H1 (cell line): Measurements from ENCODE around the gene FAM228A. TPM values are rescaled to one million over a fixed set of nuclear protein-coding genes. Genes with fewer than 3 reads are reported as not detected.

Source experiments
- CTCF ChIA-PET: fragments of 300-600 bp; sonication (Branson Sonifier 250); formaldehyde crosslinking; loops from one replicate; lab custom pipeline; 2021; ENCODE audit not compliant: partially characterized antibody; lab: Charles Lee
- POLR2A ChIA-PET: fragments of 300-600 bp; sonication (Branson Sonifier 250); formaldehyde crosslinking; loops from one replicate; lab custom pipeline; 2021; ENCODE audit warnings: inconsistent platforms; ENCODE audit not compliant: partially characterized antibody; lab: Charles Lee
- DNase-seq, 2 experiments: peaks; one replicate each; pipeline versions ENCODE4 v3.0.0 to v3.0.0-alpha.2; 2010 to 2022; ENCODE audit warnings: low spot score in 2 of 2, low read depth in 1 of 2, mixed read lengths in 1 of 2
- FAIRE-seq: peaks from 2 replicates; lab custom pipeline; 2011; peaks lifted over from hg19 to GRCh38; lab: Jason Lieb, UNC
- H2AFZ ChIP-seq: 2 replicates; pipeline ENCODE4 v1.8.1; 2012; ENCODE audit warnings: low read length, inconsistent platforms
- H2AK5ac ChIP-seq: 2 replicates; pipeline ENCODE4 v1.6.1; 2013; ENCODE audit warnings: low read depth, low read length
- H2BK120ac ChIP-seq: replicated peaks from 2 replicates; pipeline ENCODE3; 2013; ENCODE audit warnings: low read depth, low read length, inconsistent platforms
- H2BK12ac ChIP-seq: 2 replicates; pipeline ENCODE4 v1.6.1; 2013; ENCODE audit warnings: low read depth, low read length
- H2BK15ac ChIP-seq: 2 replicates; pipeline ENCODE4 v1.6.1; 2013; ENCODE audit warnings: low read length
- H2BK20ac ChIP-seq: 2 replicates; pipeline ENCODE4 v1.6.1; 2013; ENCODE audit warnings: low read length
- H2BK5ac ChIP-seq: 2 replicates; pipeline ENCODE4 v1.6.1; 2013; ENCODE audit warnings: low read depth, low read length
- H3K14ac ChIP-seq: 2 replicates; pipeline ENCODE4 v1.6.1; 2013; ENCODE audit warnings: inconsistent platforms; ENCODE audit not compliant: insufficient read length
- H3K18ac ChIP-seq: 2 replicates; pipeline ENCODE4 v1.6.1; 2013; ENCODE audit warnings: low read length; ENCODE audit errors: extremely low read depth
- H3K23ac ChIP-seq: 2 replicates; pipeline ENCODE4 v1.6.1; 2013; ENCODE audit warnings: inconsistent platforms; ENCODE audit not compliant: insufficient read length
- H3K23me2 ChIP-seq: 2 replicates; pipeline ENCODE4 v1.6.1; 2013; ENCODE audit warnings: low read depth, low read length
- H3K27ac ChIP-seq: 2 replicates; pipeline ENCODE4 v1.6.1; 2011; ENCODE audit warnings: low read depth, low read length, inconsistent platforms
- H3K27me3 ChIP-seq, 4 experiments: replicated peaks in 1 of 4; 1 replicate in 1 of 4; 2 replicates in 3 of 4; pipeline versions ENCODE4 v1.6.1 to v1.8.1; 2011 to 2013; ENCODE audit warnings: low read length in 3 of 4, mild to moderate bottlenecking in 3 of 4, inconsistent platforms in 2 of 4, mixed read lengths in 2 of 4, moderate library complexity in 1 of 4; ENCODE audit not compliant: control insufficient read depth in 3 of 4, insufficient read depth in 3 of 4; ENCODE audit errors: extremely low read depth in 1 of 4
- H3K36me3 ChIP-seq, 4 experiments: 2 replicates each; pipeline versions ENCODE4 v1.6.1 to v1.8.1; 2011 to 2013; ENCODE audit warnings: mild to moderate bottlenecking in 4 of 4, low read length in 3 of 4, moderate library complexity in 2 of 4, control low read depth in 1 of 4, inconsistent platforms in 1 of 4; ENCODE audit not compliant: insufficient read depth in 4 of 4, control insufficient read depth in 2 of 4
- H3K4ac ChIP-seq: replicated peaks from 2 replicates; pipeline ENCODE3; 2013; ENCODE audit warnings: low read length, low read depth, mixed read lengths, inconsistent platforms; ENCODE audit not compliant: insufficient read length
- H3K4me1 ChIP-seq, 4 experiments: replicated peaks in 1 of 4; 1 replicate in 1 of 4; 2 replicates in 3 of 4; pipeline versions ENCODE4 v1.6.1 to v1.8.1; 2011 to 2013; ENCODE audit warnings: low read length in 3 of 4, inconsistent platforms in 2 of 4, mixed read lengths in 1 of 4; ENCODE audit not compliant: insufficient read depth in 4 of 4, control insufficient read depth in 3 of 4
- H3K4me2 ChIP-seq, 2 experiments: 2 replicates each; pipeline versions ENCODE4 v1.6.1 to v1.8.1; 2011 to 2013; ENCODE audit warnings: low read depth in 2 of 2, low read length in 2 of 2, control low read depth in 1 of 2, inconsistent platforms in 1 of 2, mild to moderate bottlenecking in 1 of 2; ENCODE audit not compliant: insufficient read depth in 1 of 2
- H3K4me3 ChIP-seq, 4 experiments: fragments of 200-600, 300-600 bp in 1 of 4; sonication (generic), shearing (Covaris generic), sonication (Bioruptor Twin) in 1 of 4; 2 replicates each; pipeline versions ENCODE4 v1.5.1 to v1.8.1; 2011 to 2016; ENCODE audit warnings: low read length in 4 of 4, low read depth in 3 of 4, control low read depth in 2 of 4, inconsistent platforms in 2 of 4, mild to moderate bottlenecking in 2 of 4, mixed read lengths in 1 of 4, moderate library complexity in 1 of 4; ENCODE audit not compliant: insufficient read depth in 2 of 4; ENCODE audit errors: extremely low read depth in 1 of 4
- H3K56ac ChIP-seq: replicated peaks from 2 replicates; pipeline ENCODE3; 2013; ENCODE audit warnings: low read depth, mild to moderate bottlenecking, mixed read lengths, low read length, inconsistent platforms; ENCODE audit not compliant: insufficient read length
- H3K79me1 ChIP-seq: 2 replicates; pipeline ENCODE4 v1.6.1; 2013; ENCODE audit warnings: low read depth, low read length, control low read depth
- H3K79me2 ChIP-seq, 2 experiments: 2 replicates each; pipeline versions ENCODE4 v1.6.1 to v1.8.1; 2012 to 2013; ENCODE audit warnings: low read length in 2 of 2, mild to moderate bottlenecking in 2 of 2, inconsistent platforms in 1 of 2; ENCODE audit not compliant: insufficient read depth in 2 of 2, control insufficient read depth in 1 of 2
- H3K9ac ChIP-seq, 4 experiments: replicated peaks in 1 of 4; 1 replicate in 1 of 4; 2 replicates in 3 of 4; pipeline versions ENCODE4 v1.6.1 to v1.8.1; 2011 to 2013; ENCODE audit warnings: low read depth in 3 of 4, low read length in 3 of 4, control low read depth in 2 of 4, mild to moderate bottlenecking in 2 of 4, moderate library complexity in 2 of 4, inconsistent platforms in 1 of 4; ENCODE audit errors: extremely low read depth in 1 of 4
- H3K9me3 ChIP-seq, 2 experiments: 2 replicates each; pipeline versions ENCODE4 v1.6.1 to v1.8.1; 2012 to 2013; ENCODE audit warnings: mild to moderate bottlenecking in 2 of 2, moderate library complexity in 2 of 2, control low read depth in 1 of 2, inconsistent platforms in 1 of 2, low read depth in 1 of 2, low read length in 1 of 2, mixed read lengths in 1 of 2; ENCODE audit not compliant: insufficient read depth in 2 of 2
- H4K20me1 ChIP-seq, 2 experiments: replicated peaks in 1 of 2; 2 replicates each; pipeline versions ENCODE3 to v1.8.1; 2011 to 2013; ENCODE audit warnings: inconsistent platforms in 2 of 2, low read length in 2 of 2, mild to moderate bottlenecking in 1 of 2; ENCODE audit not compliant: insufficient read depth in 2 of 2, control insufficient read depth in 1 of 2
- H4K5ac ChIP-seq: 2 replicates; pipeline ENCODE4 v1.6.1; 2013; ENCODE audit warnings: low read length, low read depth, mixed read lengths, inconsistent platforms; ENCODE audit not compliant: insufficient read length
- H4K8ac ChIP-seq: 2 replicates; pipeline ENCODE4 v1.8.0; 2013; ENCODE audit warnings: mild to moderate bottlenecking, moderate library complexity, low read length, inconsistent platforms; ENCODE audit not compliant: insufficient read depth; ENCODE audit errors: extremely low read depth
- H4K91ac ChIP-seq: replicated peaks from 2 replicates; pipeline ENCODE3; 2013; ENCODE audit warnings: low read length, mixed read lengths, inconsistent platforms; ENCODE audit not compliant: insufficient read length
- BCL11A ChIP-seq, 2 experiments: IDR thresholded peaks; one replicate each; pipeline ENCODE4 v1.6.1; 2011; ENCODE audit warnings: low read depth in 2 of 2, low read length in 2 of 2, mild to moderate bottlenecking in 2 of 2
- JUND ChIP-seq: IDR thresholded peaks from 2 replicates; pipeline ENCODE4 v1.6.1; 2011; ENCODE audit warnings: mild to moderate bottlenecking, improper control_type of control experiment, low read length
- MAX ChIP-seq: IDR thresholded peaks from 2 replicates; pipeline ENCODE4 v1.6.1; 2012; ENCODE audit warnings: inconsistent platforms
- TEAD4 ChIP-seq: IDR thresholded peaks from 2 replicates; pipeline ENCODE4 v1.6.1; 2012; ENCODE audit warnings: low read depth, low read length, inconsistent platforms, mixed read lengths
- ZNF274 ChIP-seq: IDR thresholded peaks from 2 replicates; pipeline ENCODE4 v1.7.0; 2012; ENCODE audit warnings: low read length, borderline replicate concordance; ENCODE audit errors: extremely low read depth
- WGBS, 2 experiments: shearing (Covaris generic) in 1 of 2; methylation state at CpG; one replicate each; pipeline versions ENCODE4 v1.1.6 to v1.1.7; 2013 to 2015; ENCODE audit warnings: low lambda C conversion rate in 2 of 2, mixed read lengths in 2 of 2, inconsistent platforms in 1 of 2, low coverage in 1 of 2, missing lambda C conversion rate in 1 of 2; ENCODE audit not compliant: insufficient replicate concordance in 2 of 2, insufficient coverage in 1 of 2, insufficient read length in 1 of 2; ENCODE audit errors: extremely low coverage in 1 of 2, missing lambda C conversion rate in 1 of 2; 5-methylcytosine and 5-hydroxymethylcytosine counted together
- polyA plus RNA-seq, 7 experiments: library from polyadenylated mRNA; depleted of rRNA in 3 of 7; stranded (reverse) in 5 of 7; unstranded in 2 of 7; fragments of >200 nt in 5 of 7; fragments of 200-250 nt in 2 of 7; gene quantifications; 1 replicate in 5 of 7; 2 replicates in 1 of 7; 4 replicates in 1 of 7; pipeline versions ENCODE4 v1.2.1 to v1.2.3, GENCODE V29; 2011 to 2013; ENCODE audit warnings: missing spikeins in 2 of 7, mixed read lengths in 2 of 7
- total RNA-seq: library from RNA; stranded (reverse); fragmentation: NEBNext Ultra II Directional; extraction: Animal tissue kit (Norgen Biotek cat#: 25700); gene quantifications from 2 replicates; pipeline ENCODE4 v1.2.1, GENCODE V29; 2021

Gene FAM228A
- total and polyA plus RNA-seq, 2 of the 8 experiments (the other 6 are each of a cell fraction or from before 2014, with no cell fraction given): not detected

- Histone ChIP-seq H3K9me3 (no peaks in the 10 kb centered on the region), H3K4me1 (no peaks in the 10 kb centered on the region), H3K9ac (no peak overlapping the region), H4K8ac (no peak overlapping the region), H2BK12ac (no peak overlapping the region), H2BK5ac (no peak overlapping the region), H2BK120ac (no peak overlapping the region), H3K18ac (no peak overlapping the region), H3K4me2 (no peak overlapping the region), H3K27ac (no peak overlapping the region), H4K5ac (no peak overlapping the region), H2AFZ (no peak overlapping the region)
- POLR2A ChIA-PET: interaction anchor here (0.6 to 2.3 kb wide), 2 partner anchors 12 to 146 kb away, joined by 3 to 6 read pairs; no protein-coding TSS in a partner anchor
- TF ChIP-seq MAX (no peak), BCL11A (IDR thresholded peaks at IDR 0.05; ENCODE audit: low read depth in 2 of 2, low read length in 2 of 2) (no peak), JUND (no peak), TEAD4 (no peak), ZNF274 (no peak)
- TF ChIP-seq, all 59 proteins: peak for 0
- DNase-seq (no peak), FAIRE-seq (no peak)
- no peak overlapping the region for H3K14ac ChIP-seq
- no peaks in the 10 kb centered on the region for H3K36me3 ChIP-seq
- no peaks in the 10 kb centered on the region; a peak in 1 of 7 replicates for H3K27me3 ChIP-seq
- no peak overlapping the region for H3K56ac ChIP-seq
- H3K4me3 ChIP-seq: no peak overlapping the region
- CTCF ChIA-PET: interaction anchor here (0.6 to 2.2 kb wide), 5 partner anchors 9 to 272 kb away, joined by 3 to 9 read pairs (median 4); no protein-coding TSS in a partner anchor
- H3K23ac ChIP-seq: no peak overlapping the region
- H4K20me1 ChIP-seq: peaks cover 0 to 2% of the 10 kb centered on the region in 2 experiments
- H3K4ac ChIP-seq: no peak overlapping the region
- no peaks in the 10 kb centered on the region for H3K79me2 ChIP-seq
- H2BK20ac ChIP-seq: no peak overlapping the region
- H4K91ac ChIP-seq: no peak overlapping the region
- no peak overlapping the region for H2BK15ac ChIP-seq
- H3K79me1 ChIP-seq: no peaks in the 10 kb centered on the region
- 91% methylated on average over 3 of the region's 3 CpGs; no CpG with 5 or more reads in 1 of the 2 experiments for WGBS, 2 experiments
- no peak overlapping the region for H2AK5ac ChIP-seq
- H3K23me2 ChIP-seq: no peaks in the 10 kb centered on the region
Observed at GRCh38 chr2:24200799-24201198, 25.9 kb downstream of the FAM228A start.
